GM12891 (cell line): ENCODE data around the gene EIF5.

Source experiments
- POLR2AphosphoS5 ChIP-seq: IDR thresholded peaks from 2 replicates; pipeline ENCODE4 v1.6.1; 2011; ENCODE audit warnings: low read depth, low read length, control low read depth
- TAF1 ChIP-seq: IDR thresholded peaks from 2 replicates; pipeline ENCODE4 v1.6.1; 2011; ENCODE audit warnings: low read depth, low read length, control low read depth

- TF ChIP-seq TAF1 (peak; percentile 20; the same call in 1 of the 2 replicates), POLR2AphosphoS5 (no peak)
Observed at GRCh38 chr14:103385929-103386712, 52.1 kb downstream of the EIF5 start.
